Loucy (cell line): ENCODE data around the gene GRIP1.

Experiments
- H2AFZ ChIP-seq: fragments of 200-600 bp; sonication (generic); 2 replicates; pipeline ENCODE4 v1.6.0; 2016; ENCODE audit warnings: antibody characterized with exemption, mild to moderate bottlenecking, low read length, moderate library complexity
- H3F3A ChIP-seq: fragments of 200-600 bp; 2 replicates; pipeline ENCODE4 v1.6.0; 2016; ENCODE audit warnings: antibody characterized with exemption, low read depth, mild to moderate bottlenecking
- H3K27me3 ChIP-seq: fragments of 200-600 bp; sonication (generic); 2 replicates; pipeline ENCODE4 v1.6.1; 2014; ENCODE audit warnings: low read length, mild to moderate bottlenecking; ENCODE audit not compliant: insufficient read depth, poor library complexity, severe bottlenecking
- H3K36me3 ChIP-seq: fragments of 200-600 bp; sonication (generic); 2 replicates; pipeline ENCODE4 v1.6.1; 2016; ENCODE audit warnings: low read length; ENCODE audit not compliant: insufficient read depth
- H3K4me1 ChIP-seq: fragments of 200-600 bp; sonication (generic); 2 replicates; pipeline ENCODE4 v1.5.1; 2014; ENCODE audit warnings: low read length, mild to moderate bottlenecking; ENCODE audit not compliant: insufficient read depth, poor library complexity, severe bottlenecking
- H3K4me2 ChIP-seq: fragments of 200-600 bp; sonication (generic); 2 replicates; pipeline ENCODE4 v1.6.0; 2014; ENCODE audit warnings: antibody characterized with exemption, low read length, low read depth, mild to moderate bottlenecking; ENCODE audit not compliant: poor library complexity, severe bottlenecking
- H3K4me3 ChIP-seq: fragments of 200-600 bp; sonication (generic); 2 replicates; pipeline ENCODE4 v1.5.1; 2014; ENCODE audit warnings: low read length, mild to moderate bottlenecking, mixed read lengths; ENCODE audit not compliant: poor library complexity, severe bottlenecking
- H3K79me2 ChIP-seq: fragments of 200-600 bp; sonication (generic); 2 replicates; pipeline ENCODE4 v1.6.1; 2014; ENCODE audit warnings: low read length; ENCODE audit not compliant: insufficient read depth
- H3K9ac ChIP-seq: fragments of 200-600 bp; sonication (generic); 2 replicates; pipeline ENCODE4 v1.6.0; 2014; ENCODE audit warnings: mild to moderate bottlenecking, low read depth, low read length, moderate library complexity; ENCODE audit not compliant: poor library complexity, severe bottlenecking
- H3K9me2 ChIP-seq: fragments of 200-600 bp; sonication (generic); replicated peaks from 2 replicates; pipeline ENCODE4 v1.6.1; 2016; ENCODE audit warnings: low read depth, low read length, mixed read lengths
- H3K9me3 ChIP-seq: fragments of 200-600 bp; sonication (generic); 2 replicates; pipeline ENCODE4 v1.6.1; 2014; ENCODE audit warnings: mild to moderate bottlenecking, antibody characterized with exemption, low read length, low read depth; ENCODE audit not compliant: insufficient read depth
- H4K20me1 ChIP-seq: fragments of 200-600 bp; sonication (generic); 2 replicates; pipeline ENCODE4 v1.6.0; 2014; ENCODE audit warnings: antibody characterized with exemption, low read length, mild to moderate bottlenecking; ENCODE audit not compliant: insufficient read depth, poor library complexity, severe bottlenecking
- EZH2phosphoT487 ChIP-seq: fragments of 200-600 bp; IDR thresholded peaks from 2 replicates; pipeline ENCODE4 v1.6.1; 2018; ENCODE audit warnings: antibody characterized with exemption, mild to moderate bottlenecking, moderate library complexity, borderline replicate concordance
- TF ChIP-seq, protein P1 (sequence below): fragments of 200-600 bp; sonication (generic); conservative IDR thresholded peaks from 2 replicates; pipeline ENCODE4 v1.5.1; 2014; ENCODE audit warnings: mild to moderate bottlenecking, antibody characterized with exemption, low read length

The GRIP1 gene

DNA sequence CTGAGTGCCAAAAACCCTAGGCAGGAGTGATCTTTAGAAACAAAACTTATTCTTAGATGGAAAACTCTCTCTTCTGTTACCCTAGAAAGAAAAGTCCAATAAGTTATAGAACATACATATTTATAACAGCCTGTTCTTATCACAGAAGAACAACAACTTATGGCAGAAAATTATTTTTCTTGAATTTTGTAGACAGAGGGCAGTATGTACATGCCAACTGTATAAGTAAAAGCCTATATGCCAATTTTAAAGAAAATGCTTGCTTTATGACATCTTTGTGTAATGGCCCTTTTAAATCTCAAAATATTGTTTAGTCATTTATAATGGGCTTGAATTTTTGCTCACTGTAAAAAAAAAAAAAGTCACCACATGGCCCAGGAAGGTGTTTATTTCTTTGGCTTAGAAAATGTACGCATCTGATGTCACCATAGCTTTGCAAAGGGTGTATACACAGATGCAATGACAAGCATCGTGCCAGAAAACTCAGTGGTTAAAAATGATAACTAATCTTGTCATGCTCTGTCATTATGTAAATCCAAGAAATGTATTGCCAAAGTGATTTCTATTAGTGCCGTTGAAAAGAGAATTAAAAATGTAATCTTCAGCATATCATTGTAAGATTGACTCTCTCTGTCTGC lies 38.3 kb upstream of the GRIP1 start:
- Histone ChIP-seq H3K9me2 (no peaks in the 10 kb centered on the region), H3F3A (no peaks in the 10 kb centered on the region), H2AFZ (no peak overlapping the region), H3K79me2 (no peaks in the 10 kb centered on the region), H3K9ac (no peak overlapping the region), H3K9me3 (no peaks in the 10 kb centered on the region), H3K36me3 (no peaks in the 10 kb centered on the region), H3K4me1 (no peaks in the 10 kb centered on the region), H3K4me3 (no peak overlapping the region), H4K20me1 (no peaks in the 10 kb centered on the region), H3K4me2 (no peak overlapping the region), H3K27me3 (no peaks in the 10 kb centered on the region)
- TF ChIP-seq EZH2phosphoT487, result no peak
- TF ChIP-seq, protein P1, sequence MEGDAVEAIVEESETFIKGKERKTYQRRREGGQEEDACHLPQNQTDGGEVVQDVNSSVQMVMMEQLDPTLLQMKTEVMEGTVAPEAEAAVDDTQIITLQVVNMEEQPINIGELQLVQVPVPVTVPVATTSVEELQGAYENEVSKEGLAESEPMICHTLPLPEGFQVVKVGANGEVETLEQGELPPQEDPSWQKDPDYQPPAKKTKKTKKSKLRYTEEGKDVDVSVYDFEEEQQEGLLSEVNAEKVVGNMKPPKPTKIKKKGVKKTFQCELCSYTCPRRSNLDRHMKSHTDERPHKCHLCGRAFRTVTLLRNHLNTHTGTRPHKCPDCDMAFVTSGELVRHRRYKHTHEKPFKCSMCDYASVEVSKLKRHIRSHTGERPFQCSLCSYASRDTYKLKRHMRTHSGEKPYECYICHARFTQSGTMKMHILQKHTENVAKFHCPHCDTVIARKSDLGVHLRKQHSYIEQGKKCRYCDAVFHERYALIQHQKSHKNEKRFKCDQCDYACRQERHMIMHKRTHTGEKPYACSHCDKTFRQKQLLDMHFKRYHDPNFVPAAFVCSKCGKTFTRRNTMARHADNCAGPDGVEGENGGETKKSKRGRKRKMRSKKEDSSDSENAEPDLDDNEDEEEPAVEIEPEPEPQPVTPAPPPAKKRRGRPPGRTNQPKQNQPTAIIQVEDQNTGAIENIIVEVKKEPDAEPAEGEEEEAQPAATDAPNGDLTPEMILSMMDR, result peak; percentile 73

DNA sequence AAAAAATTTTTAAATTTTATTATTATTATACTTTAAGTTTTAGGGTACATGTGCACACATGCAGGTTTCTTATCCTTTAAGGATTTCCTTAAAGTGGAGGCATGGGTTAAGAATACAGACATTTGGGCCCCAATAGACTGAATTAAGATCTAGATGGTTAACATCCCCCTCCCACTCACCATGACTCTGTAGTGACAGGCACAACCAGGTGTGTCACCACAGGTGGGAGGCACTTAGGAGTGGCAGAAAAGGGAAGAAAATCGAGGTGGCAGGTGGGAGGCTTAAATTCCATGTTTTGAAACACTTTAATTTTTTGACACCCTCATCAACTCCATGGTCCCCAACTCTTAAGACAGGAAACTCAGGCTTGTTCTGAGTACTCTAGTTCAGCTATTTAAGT lies 37.6 kb upstream of the GRIP1 start:
- TF ChIP-seq, protein P1, result no peak
- TF ChIP-seq EZH2phosphoT487, result no peak
- H4K20me1 ChIP-seq, result no peaks in the 10 kb centered on the region
- H3K79me2 ChIP-seq, result no peaks in the 10 kb centered on the region
- H2AFZ ChIP-seq, result no peak overlapping the region
- H3K4me3 ChIP-seq, result no peak overlapping the region
- no peaks in the 10 kb centered on the region for H3K9me3 ChIP-seq
- no peaks in the 10 kb centered on the region for H3K27me3 ChIP-seq
- H3K9ac ChIP-seq, result no peak overlapping the region
- H3K36me3 ChIP-seq, result no peaks in the 10 kb centered on the region
- H3F3A ChIP-seq, result no peaks in the 10 kb centered on the region
- H3K4me1 ChIP-seq, result no peaks in the 10 kb centered on the region
- no peaks in the 10 kb centered on the region for H3K9me2 ChIP-seq
- no peak overlapping the region for H3K4me2 ChIP-seq

DNA sequence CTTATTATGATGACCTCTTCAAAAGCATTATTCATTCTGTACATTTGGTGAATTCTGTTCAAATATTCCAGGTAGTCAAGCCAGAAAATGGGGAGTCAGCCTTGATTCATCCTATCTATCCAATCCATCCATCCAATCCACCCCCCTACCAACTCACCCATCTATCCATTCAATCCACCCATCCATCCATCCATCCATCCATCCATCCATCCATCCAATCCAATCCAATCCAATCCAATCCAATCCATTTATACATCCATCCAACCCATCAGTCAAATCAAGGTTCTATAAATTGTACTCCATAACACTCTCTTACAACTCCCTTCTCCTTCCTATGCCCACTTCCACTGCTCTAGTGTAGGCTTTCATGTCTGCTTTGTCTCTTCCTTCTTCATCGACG lies 35.8 kb upstream of the GRIP1 start:
- Histone ChIP-seq H2AFZ (no peak overlapping the region), H3K36me3 (no peaks in the 10 kb centered on the region), H3K27me3 (no peaks in the 10 kb centered on the region), H3K9me3 (no peaks in the 10 kb centered on the region), H3F3A (no peaks in the 10 kb centered on the region), H3K79me2 (no peaks in the 10 kb centered on the region), H3K4me3 (no peak overlapping the region), H4K20me1 (no peaks in the 10 kb centered on the region), H3K9me2 (no peaks in the 10 kb centered on the region), H3K4me2 (no peak overlapping the region), H3K4me1 (no peaks in the 10 kb centered on the region), H3K9ac (no peak overlapping the region)
- TF ChIP-seq, protein P1, result no peak
- TF ChIP-seq EZH2phosphoT487, result no peak
